Suprapubic skin (tissue), 4 donors: ENCODE measurements around the gene KRTAP19-7.

ENCODE experiments used
- EP300 ChIP-seq: sonication (generic); formaldehyde crosslinking; IDR thresholded peaks from one replicate; pipeline ENCODE4 v1.6.1; 2017; ENCODE audit warnings: antibody characterized with exemption
- POLR2A ChIP-seq, 2 donors: fragments of 450-650 bp; IDR thresholded peaks; one replicate each; pipeline ENCODE4 v1.6.1; 2017; ENCODE audit warnings: antibody characterized with exemption in 2 of 2, mild to moderate bottlenecking in 2 of 2, moderate library complexity in 2 of 2
- POLR2AphosphoS5 ChIP-seq, 3 donors: sonication (generic); formaldehyde crosslinking; IDR thresholded peaks; one replicate each; pipeline ENCODE4 v1.6.1; 2017; ENCODE audit warnings: antibody characterized with exemption in 3 of 3
- TF ChIP-seq, protein P1 (sequence below), 2 donors: fragments of 200-600 bp in 1 of 2; fragments of 450-650 bp in 1 of 2; sonication (generic) in 1 of 2; IDR thresholded peaks; one replicate each; pipeline ENCODE4 v1.5.1; 2016 to 2019; ENCODE audit warnings: antibody characterized with exemption in 2 of 2, mild to moderate bottlenecking in 1 of 2, moderate library complexity in 1 of 2

- TF ChIP-seq POLR2A (IDR thresholded peaks at IDR 0.05) (no peak), POLR2AphosphoS5 (IDR thresholded peaks at IDR 0.05) (no peak), EP300 (no peak)
- TF ChIP-seq, protein P1, sequence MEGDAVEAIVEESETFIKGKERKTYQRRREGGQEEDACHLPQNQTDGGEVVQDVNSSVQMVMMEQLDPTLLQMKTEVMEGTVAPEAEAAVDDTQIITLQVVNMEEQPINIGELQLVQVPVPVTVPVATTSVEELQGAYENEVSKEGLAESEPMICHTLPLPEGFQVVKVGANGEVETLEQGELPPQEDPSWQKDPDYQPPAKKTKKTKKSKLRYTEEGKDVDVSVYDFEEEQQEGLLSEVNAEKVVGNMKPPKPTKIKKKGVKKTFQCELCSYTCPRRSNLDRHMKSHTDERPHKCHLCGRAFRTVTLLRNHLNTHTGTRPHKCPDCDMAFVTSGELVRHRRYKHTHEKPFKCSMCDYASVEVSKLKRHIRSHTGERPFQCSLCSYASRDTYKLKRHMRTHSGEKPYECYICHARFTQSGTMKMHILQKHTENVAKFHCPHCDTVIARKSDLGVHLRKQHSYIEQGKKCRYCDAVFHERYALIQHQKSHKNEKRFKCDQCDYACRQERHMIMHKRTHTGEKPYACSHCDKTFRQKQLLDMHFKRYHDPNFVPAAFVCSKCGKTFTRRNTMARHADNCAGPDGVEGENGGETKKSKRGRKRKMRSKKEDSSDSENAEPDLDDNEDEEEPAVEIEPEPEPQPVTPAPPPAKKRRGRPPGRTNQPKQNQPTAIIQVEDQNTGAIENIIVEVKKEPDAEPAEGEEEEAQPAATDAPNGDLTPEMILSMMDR (IDR thresholded peaks at IDR 0.05), result no peak
Observed at GRCh38 chr21:30590297-30590696, 29.2 kb upstream of the KRTAP19-7 start, which contains the start of gene KRTAP22-2.
